Ramos (cell line): ENCODE data around the gene CRTC3.
"Not testable (repeated sequence)": the region's sequence is repeated elsewhere in the genome, so short reads cannot be mapped to it uniquely, and the experiment has no call there.

Experiments
- in situ Hi-C: fragments of 300-500 bp; cut with MboI; formaldehyde crosslinking; loops from one replicate; pipeline ENCODE4 v1.14.3; 2022; ENCODE audit warnings: low sequenced_read_pairs; ENCODE audit not compliant: unreplicated experiment

The CRTC3 gene

DNA sequence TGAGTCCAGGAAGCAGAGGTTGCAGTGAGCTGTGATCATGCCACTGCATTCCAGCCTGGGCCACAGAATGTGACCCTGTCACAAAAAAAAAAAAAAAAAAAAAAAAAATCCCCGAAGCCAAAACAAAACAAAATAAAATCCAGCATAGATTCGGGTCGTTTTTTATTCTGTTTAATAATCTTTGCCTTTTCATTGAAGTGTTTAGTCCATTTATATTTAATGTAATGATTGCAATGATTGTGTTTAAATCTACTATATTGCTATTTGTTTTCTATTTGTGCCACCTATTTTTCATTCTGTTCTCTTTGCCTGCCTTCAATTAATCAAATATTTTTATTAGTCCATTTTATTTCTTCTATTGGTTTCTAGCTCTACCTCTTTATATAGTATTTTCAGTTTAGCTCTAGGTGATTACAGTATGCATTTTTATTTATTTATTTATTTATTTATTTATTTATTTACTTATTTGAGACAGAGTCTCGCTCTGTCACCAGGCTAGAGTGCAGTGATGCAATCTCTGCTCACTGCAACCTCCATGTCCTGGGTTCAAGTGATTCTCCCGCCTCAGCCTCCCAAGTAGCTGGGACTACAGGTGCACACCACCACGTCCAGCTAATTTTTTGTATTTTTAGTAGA, 159.7 kb downstream of the CRTC3 start:
- in situ Hi-C loops: not testable (repeated sequence)

DNA sequence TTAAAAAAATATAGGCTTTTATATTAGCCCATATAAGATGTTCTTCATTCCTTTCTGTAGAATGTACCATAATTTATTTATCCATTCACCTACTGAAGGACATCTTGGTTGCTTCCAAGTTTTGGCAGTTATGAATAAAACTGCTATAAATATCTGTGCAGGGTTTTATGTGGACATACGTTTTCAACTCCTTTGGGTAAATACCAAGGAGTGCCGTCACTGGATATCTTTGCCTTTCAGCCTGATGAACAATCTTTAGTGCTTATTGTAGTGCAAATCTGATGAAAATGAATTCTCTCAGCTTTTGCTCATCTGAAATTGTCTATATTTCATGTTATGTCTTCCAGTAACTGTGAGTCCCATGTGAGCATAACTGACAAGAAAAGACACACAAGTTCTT, 160.9 kb downstream of the CRTC3 start:
- in situ Hi-C loops: no loop called here

DNA sequence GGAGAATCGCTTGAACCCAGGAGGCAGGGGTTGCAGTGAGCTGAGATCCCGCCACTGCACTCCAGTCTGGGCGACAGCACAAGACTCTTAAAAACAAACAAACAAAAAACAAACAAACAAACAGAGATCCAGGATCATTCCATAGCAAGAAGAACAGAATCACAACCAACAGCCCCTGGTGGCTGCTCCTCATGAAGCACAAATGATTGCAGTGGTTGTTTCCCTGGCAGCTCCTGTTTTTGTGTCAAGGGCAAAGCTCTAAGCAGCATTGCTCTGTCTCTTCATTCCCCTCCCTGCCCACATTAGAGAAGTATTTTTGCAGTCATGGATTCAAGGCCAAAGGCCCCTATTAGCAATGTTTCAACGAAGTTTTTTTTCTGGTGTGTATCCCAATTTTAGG, 161.6 kb downstream of the CRTC3 start:
- in situ Hi-C loops: no loop called here

DNA sequence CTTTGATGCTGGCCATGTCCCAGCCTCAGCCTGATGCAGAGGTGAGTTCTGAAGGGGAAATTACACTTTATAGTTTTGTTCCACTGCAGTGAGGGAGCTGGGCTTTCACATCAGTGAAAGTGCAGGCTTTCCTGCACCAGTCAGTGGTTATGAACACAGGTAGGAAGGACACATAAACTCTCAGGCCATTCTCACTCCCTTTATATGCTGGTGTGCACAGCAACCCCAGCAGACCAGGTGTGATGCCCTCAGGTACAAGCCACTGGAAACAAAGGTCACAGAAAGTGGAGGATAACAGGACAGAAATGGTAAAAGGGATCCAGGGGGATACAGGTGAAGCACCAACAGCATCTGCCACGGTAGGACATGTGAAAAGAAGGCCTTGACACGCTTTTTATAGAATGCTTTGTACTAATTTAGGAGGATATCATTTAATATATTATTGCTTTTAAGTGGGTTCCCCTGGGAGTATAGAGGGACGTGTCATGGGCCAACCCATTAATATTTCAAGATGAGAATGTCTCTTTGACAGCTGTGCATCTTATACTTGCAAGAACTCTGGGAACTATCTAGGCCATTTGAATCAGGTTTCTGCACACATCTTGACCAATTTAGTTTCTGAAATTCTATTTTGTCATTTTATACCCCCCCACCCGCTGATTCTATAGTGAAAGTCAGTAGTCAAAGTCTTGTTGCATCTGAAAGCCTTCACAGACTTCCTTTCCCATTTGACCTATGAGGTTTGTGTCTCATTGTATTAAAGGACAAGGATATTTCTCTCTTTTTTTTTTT, 162.5 kb downstream of the CRTC3 start:
- in situ Hi-C loops: no loop called here
